Stimulated activated CD4-positive, alpha-beta T cell treated with anti-CD3 and anti-CD28 coated beads, Interleukin-15, amount 100 ng/mL, for 48 hours (primary cell): ENCODE results near the gene IMP4.

Source experiments
- DNase-seq, 2 donors: peaks; one replicate each; pipeline ENCODE4 v3.0.0-alpha.2; 2020; ENCODE audit warnings: low read depth in 2 of 2

Gene IMP4

GRCh38 chr2:130336877-130337734 is 5.6 kb upstream of the IMP4 start:
- DNase-seq = peak; percentile 32 to 54

- DNase-seq = no peak
These were observed 4.9 kb upstream of the IMP4 start for GRCh38 chr2:130337735-130338325.

- DNase-seq = no peak
These were observed 3.8 kb upstream of the IMP4 start for GRCh38 chr2:130338793-130339345.

GRCh38 chr2:130339885-130340745 is 2.6 kb upstream of the IMP4 start:
- no peak for DNase-seq

- no peak for DNase-seq
These were observed 1.1 kb upstream of the IMP4 start for GRCh38 chr2:130341562-130342019.

GRCh38 chr2:130342020-130342532 is 621 bp upstream of the IMP4 start:
- DNase-seq = peak; percentile 74 to 76

- DNase-seq = no peak
These were observed 1.9 kb downstream of the IMP4 start for GRCh38 chr2:130344578-130344977.

- DNase-seq = no peak
These were observed 2.4 kb downstream of the IMP4 start for GRCh38 chr2:130345091-130345490.

- DNase-seq = no peak
These were observed 2.9 kb downstream of the IMP4 start for GRCh38 chr2:130345611-130346010.

- no peak for DNase-seq
These were observed 3.5 kb downstream of the IMP4 start for GRCh38 chr2:130346041-130346740.

- DNase-seq = no peak
These were observed 4.0 kb downstream of the IMP4 start for GRCh38 chr2:130346741-130347066.

GRCh38 chr2:130347220-130347925 is 4.7 kb downstream of the IMP4 start:
- no peak for DNase-seq

GRCh38 chr2:130349174-130349573 is 6.5 kb downstream of the IMP4 start:
- no peak for DNase-seq

- no peak for DNase-seq
These were observed 9.0 kb downstream of the IMP4 start for GRCh38 chr2:130351711-130352110.

GRCh38 chr2:130352237-130352636 is 9.5 kb downstream of the IMP4 start:
- DNase-seq = no peak

- no peak for DNase-seq
These were observed 10.8 kb downstream of the IMP4 start for GRCh38 chr2:130353291-130354138.

GRCh38 chr2:130354139-130354428 is 11.4 kb downstream of the IMP4 start:
- no peak for DNase-seq

GRCh38 chr2:130355172-130355577 is 12.5 kb downstream of the IMP4 start:
- DNase-seq = no peak

- DNase-seq = peak in 1 of 2 donors; percentile 57
These were observed 13.1 kb downstream of the IMP4 start, which contains the start of gene PTPN18 for GRCh38 chr2:130355578-130356431. TSS of gene PTPN18 (plus strand) at chr2:130356056. CDS start at chr2:130356108, 52 bp downstream.
